GM23338 (cell line): ENCODE measurements around the gene DLX3. TPM values are rescaled to one million over a fixed set of nuclear protein-coding genes. Genes with fewer than 3 reads are reported as not detected.
A peak's percentile ranks its signal among the peaks of the same experiment; 100 is the strongest.

Experiments used
- ATAC-seq: fragments of 200-7000 bp; cut with Tn5 transposase; 3 replicates; pipeline ENCODE4 v1.9.1; 2020
- DNase-seq: peaks from one replicate; pipeline ENCODE4 v3.0.0-alpha.2; 2015; ENCODE audit warnings: low spot score
- H2AFZ ChIP-seq: fragments of 200-600 bp; sonication (generic); 2 replicates; pipeline ENCODE4 v1.8.0; 2016; ENCODE audit warnings: antibody characterized with exemption, mild to moderate bottlenecking, moderate library complexity
- H3F3A ChIP-seq: fragments of 200-600 bp; sonication (generic); replicated peaks from 2 replicates; pipeline ENCODE4 v1.8.0; 2017; ENCODE audit warnings: antibody characterized with exemption, mixed run types, low read depth
- H3K27ac ChIP-seq: fragments of 200-600 bp; sonication (generic); 2 replicates; pipeline ENCODE4 v1.6.1; 2016; ENCODE audit warnings: low read depth
- H3K27me3 ChIP-seq: fragments of 200-600 bp; sonication (generic); 2 replicates; pipeline ENCODE4 v1.8.0; 2016; ENCODE audit warnings: mild to moderate bottlenecking, mixed run types, moderate library complexity; ENCODE audit not compliant: insufficient read depth
- H3K36me3 ChIP-seq: fragments of 200-600 bp; sonication (generic); 2 replicates; pipeline ENCODE4 v1.8.0; 2016; ENCODE audit warnings: mild to moderate bottlenecking; ENCODE audit not compliant: insufficient read depth
- H3K4me1 ChIP-seq: fragments of 200-600 bp; sonication (generic); 2 replicates; pipeline ENCODE4 v1.8.0; 2016; ENCODE audit warnings: mild to moderate bottlenecking, moderate library complexity; ENCODE audit not compliant: insufficient read depth
- H3K4me2 ChIP-seq: fragments of 200-600 bp; sonication (generic); 2 replicates; pipeline ENCODE4 v1.7.1; 2017; ENCODE audit warnings: mixed run types
- H3K4me3 ChIP-seq: fragments of 200-600 bp; sonication (generic); 2 replicates; pipeline ENCODE4 v1.6.1; 2016; ENCODE audit warnings: mixed run types
- H3K79me2 ChIP-seq: fragments of 200-600 bp; sonication (generic); replicated peaks from 2 replicates; pipeline ENCODE4 v1.8.0; 2017; ENCODE audit warnings: mild to moderate bottlenecking; ENCODE audit not compliant: insufficient read depth
- H3K9me2 ChIP-seq: fragments of 200-600 bp; sonication (generic); 2 replicates; pipeline ENCODE4 v1.8.0; 2017; ENCODE audit not compliant: insufficient read depth
- H4K20me1 ChIP-seq: fragments of 200-600 bp; sonication (generic); replicated peaks from 2 replicates; pipeline ENCODE4 v1.8.0; 2017; ENCODE audit warnings: mild to moderate bottlenecking; ENCODE audit not compliant: insufficient read depth
- H3K27ac Mint-ChIP-seq: 2 replicates; pipeline ENCODE4 v1.8.0; 2020; ENCODE audit warnings: inconsistent platforms, mild to moderate bottlenecking, moderate library complexity, mixed read lengths
- H3K27me3 Mint-ChIP-seq: 3 replicates; pipeline ENCODE4 v1.8.0; 2022; ENCODE audit warnings: low read depth, mild to moderate bottlenecking, moderate library complexity, mixed read lengths, inconsistent platforms; ENCODE audit not compliant: insufficient read depth, poor library complexity
- H3K36me3 Mint-ChIP-seq: 3 replicates; pipeline ENCODE4 v1.8.0; 2021; ENCODE audit warnings: low read depth, mild to moderate bottlenecking, inconsistent platforms, moderate library complexity, mixed read lengths
- H3K4me1 Mint-ChIP-seq: 3 replicates; pipeline ENCODE4 v1.8.0; 2020; ENCODE audit warnings: mild to moderate bottlenecking, inconsistent platforms, mixed read lengths
- H3K4me3 Mint-ChIP-seq: 3 replicates; pipeline ENCODE4 v1.8.0; 2021; ENCODE audit warnings: moderate library complexity, mild to moderate bottlenecking, inconsistent platforms, mixed read lengths
- H3K9me3 Mint-ChIP-seq: 3 replicates; pipeline ENCODE4 v1.8.0; 2020; ENCODE audit warnings: moderate library complexity, mild to moderate bottlenecking, inconsistent platforms, mixed read lengths
- CREB1 ChIP-seq: fragments of 250-450 bp; sonication (Bioruptor Pico); IDR thresholded peaks from 2 replicates; pipeline ENCODE4 v1.5.0; 2020; ENCODE audit warnings: low read depth, mild to moderate bottlenecking, moderate library complexity
- CTCF ChIP-seq, 2 experiments: fragments of 200-600 bp in 1 of 2; sonication (generic) in 1 of 2; conservative IDR thresholded peaks; 2 replicates each; pipeline versions ENCODE4 v1.5.1 to v1.6.1; 2016 to 2017; ENCODE audit warnings: antibody characterized with exemption in 2 of 2, low read depth in 2 of 2, mild to moderate bottlenecking in 2 of 2, moderate library complexity in 1 of 2
- ETS1 ChIP-seq: IDR thresholded peaks from 2 replicates; pipeline ENCODE4 v1.6.1; 2016; ENCODE audit warnings: antibody characterized with exemption
- EZH2 ChIP-seq: fragments of 200-600 bp; sonication (generic); IDR thresholded peaks from one replicate; pipeline ENCODE4 v1.8.0; 2017; ENCODE audit warnings: antibody characterized with exemption, mild to moderate bottlenecking, low read depth; ENCODE audit not compliant: unreplicated experiment
- EZH2phosphoT487 ChIP-seq: fragments of 200-600 bp; sonication (generic); IDR thresholded peaks from one replicate; pipeline ENCODE4 v1.8.1; 2018; ENCODE audit warnings: antibody characterized with exemption; ENCODE audit not compliant: unreplicated experiment
- JUNB ChIP-seq: IDR thresholded peaks from one replicate; pipeline ENCODE4 v1.6.1; 2016; ENCODE audit warnings: antibody characterized with exemption; ENCODE audit not compliant: unreplicated experiment
- NANOG ChIP-seq: IDR thresholded peaks from 2 replicates; pipeline ENCODE4 v1.6.1; 2016; ENCODE audit warnings: antibody characterized with exemption, borderline replicate concordance
- POLR2AphosphoS5 ChIP-seq: IDR thresholded peaks from 2 replicates; pipeline ENCODE4 v1.6.1; 2016; ENCODE audit warnings: antibody characterized with exemption, low read depth
- ZNF331 ChIP-seq: fragments of 250-450 bp; sonication (Bioruptor Pico); IDR thresholded peaks from 2 replicates; pipeline ENCODE4 v1.5.0; 2020; ENCODE audit warnings: low read depth, mild to moderate bottlenecking, moderate library complexity
- ZNF462 ChIP-seq: fragments of 250-450 bp; sonication (Bioruptor Pico); IDR thresholded peaks from 2 replicates; pipeline ENCODE4 v1.5.0; 2020; ENCODE audit warnings: mild to moderate bottlenecking, moderate library complexity
- polyA plus RNA-seq: library from polyadenylated mRNA; unstranded; fragments of >200 nt; fragmentation: Nextera tagmentation; extraction: Ambion mirVana; gene quantifications from 2 replicates; pipeline ENCODE4 v1.2.1, GENCODE V29; 2016
- total RNA-seq: library from RNA; depleted of rRNA; stranded (reverse); fragments of >200 nt; shearing (Covaris generic); gene quantifications from 2 replicates; pipeline ENCODE4 v1.2.3, GENCODE V29; 2014

DLX3 gene
- total and polyA plus RNA-seq, 2 experiments from 2014 or later, result 0.14 to 0.27 TPM

DNA sequence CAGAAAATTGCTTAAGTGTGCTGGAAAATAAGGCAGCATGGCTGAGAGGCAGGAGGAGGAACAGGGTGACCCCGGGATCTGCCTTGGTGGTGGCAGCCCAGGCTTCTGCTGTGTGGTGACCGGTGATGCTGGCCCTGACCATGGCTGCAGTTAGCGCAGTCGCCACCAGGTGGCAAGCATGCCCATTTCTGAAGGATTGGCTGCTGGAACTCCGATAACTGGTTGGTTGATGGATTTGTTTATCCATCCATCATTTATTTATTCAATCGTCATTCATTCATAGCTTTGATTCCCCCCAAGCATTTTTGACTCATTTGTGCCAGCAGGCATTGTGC lies 31.8 kb upstream of the DLX3 start:
- Histone ChIP-seq H3K9me2 (peaks cover 3% of the 10 kb centered on the region; the same call in 1 of the 2 replicates), H3K4me2 (peak overlapping the region; percentile 68), H3K27me3 (no peaks in the 10 kb centered on the region), H3F3A (peaks cover 17% of the 10 kb centered on the region), H3K27ac (no peak overlapping the region), H3K4me1 (peaks cover 18% of the 10 kb centered on the region), H3K4me3 (peak overlapping the region; percentile 31; the same call in 1 of the 2 replicates), H4K20me1 (no peaks in the 10 kb centered on the region), H3K36me3 (no peaks in the 10 kb centered on the region), H2AFZ (peak overlapping the region; percentile 75), H3K79me2 (no peaks in the 10 kb centered on the region)
- Mint-ChIP-seq H3K27ac (no peak overlapping the region), H3K9me3 (no peaks in the 10 kb centered on the region; the same call in 2 of the 3 replicates), H3K4me3 (no peak overlapping the region), H3K36me3 (no peaks in the 10 kb centered on the region), H3K4me1 (peaks cover 24% of the 10 kb centered on the region), H3K27me3 (peaks cover 13% of the 10 kb centered on the region)
- DNase-seq (peak; percentile 82), ATAC-seq (peak; percentile 77)
- peak; percentile 85 to 96 for TF ChIP-seq CTCF (conservative IDR thresholded peaks at IDR 0.05; ENCODE audit: low read depth in 2 of 2)
- no peak for TF ChIP-seq EZH2phosphoT487

DNA sequence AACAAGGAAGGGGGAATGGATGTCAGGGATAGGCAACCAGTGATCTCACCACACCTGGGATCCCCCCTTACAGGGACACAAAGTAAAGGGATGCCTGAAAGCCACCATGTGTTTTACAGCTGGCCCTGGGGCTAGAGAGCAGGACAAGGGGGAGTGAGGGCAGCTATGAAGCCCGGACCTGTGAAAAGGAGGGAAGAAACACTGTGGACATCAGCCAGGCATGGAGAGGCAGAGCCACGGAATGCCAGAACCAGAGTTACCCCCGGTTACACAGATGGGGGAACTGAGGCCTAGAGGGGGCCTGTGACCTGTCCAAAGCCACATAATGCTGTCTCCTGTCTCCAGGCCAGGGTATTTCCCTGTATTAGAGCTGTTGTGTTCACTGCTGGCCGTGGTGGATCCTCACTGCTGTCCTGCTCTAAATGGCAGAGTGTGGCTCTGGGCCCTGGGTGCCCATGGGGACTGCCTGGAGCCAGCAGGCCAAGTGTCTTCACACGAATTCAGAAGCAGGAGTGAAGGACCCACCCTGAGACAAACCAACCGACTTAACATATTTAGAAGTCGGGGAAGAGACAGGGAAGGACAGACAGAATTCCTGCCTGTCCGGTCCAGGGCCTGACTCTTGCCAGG lies 31.1 kb upstream of the DLX3 start:
- no peak overlapping the region for H3K27ac Mint-ChIP-seq
- no peaks in the 10 kb centered on the region for H4K20me1 ChIP-seq
- H3K4me2 ChIP-seq, result no peak overlapping the region
- no peak for TF ChIP-seq EZH2
- TF ChIP-seq NANOG, result no peak
- no peak for TF ChIP-seq CTCF (conservative IDR thresholded peaks at IDR 0.05; ENCODE audit: low read depth in 2 of 2)
- no peak for TF ChIP-seq ETS1
- TF ChIP-seq POLR2AphosphoS5, result no peak
- TF ChIP-seq JUNB, result no peak
- TF ChIP-seq ZNF462 (CRISPR knock-in tag), result no peak
- no peak for TF ChIP-seq ZNF331 (CRISPR knock-in tag)
- no peak for TF ChIP-seq EZH2phosphoT487
- TF ChIP-seq CREB1 (CRISPR knock-in tag), result no peak

More for the DNA sequence above, 31.1 kb upstream of the DLX3 start:
- DNase-seq (no peak), ATAC-seq (no peak)
- no peaks in the 10 kb centered on the region for H3K36me3 ChIP-seq
- no peaks in the 10 kb centered on the region for H3K36me3 Mint-ChIP-seq
- peaks cover 3% of the 10 kb centered on the region; the same call in 1 of the 2 replicates for H3K9me2 ChIP-seq
- H2AFZ ChIP-seq, result no peak overlapping the region
- H3K4me3 Mint-ChIP-seq, result no peak overlapping the region
- no peak overlapping the region for H3K4me3 ChIP-seq
- H3K9me3 Mint-ChIP-seq, result no peaks in the 10 kb centered on the region; the same call in 2 of the 3 replicates
- no peaks in the 10 kb centered on the region for H3K79me2 ChIP-seq
- no peak overlapping the region for H3K27ac ChIP-seq
- H3F3A ChIP-seq, result peaks cover 17% of the 10 kb centered on the region
- H3K27me3 ChIP-seq, result no peaks in the 10 kb centered on the region
- H3K4me1 Mint-ChIP-seq, result peaks cover 24% of the 10 kb centered on the region
- H3K4me1 ChIP-seq, result peaks cover 18% of the 10 kb centered on the region
- H3K27me3 Mint-ChIP-seq, result peaks cover 16% of the 10 kb centered on the region
